Heart left ventricle (tissue), 13 donors: ENCODE measurements around the gene CPT2.

Experiments
- CTCF ChIP-seq, 12 donors: fragments of 200-600 bp; sonication (generic) in 4 of 12; IDR thresholded peaks; one replicate each; pipeline versions ENCODE4 v1.5.0 to v1.8.0; 2018 to 2022; ENCODE audit warnings: antibody characterized with exemption in 12 of 12, mild to moderate bottlenecking in 5 of 12
- POLR2A ChIP-seq, 2 donors: fragments of 450-650 bp; IDR thresholded peaks; one replicate each; pipeline ENCODE4 v1.6.1; 2017; ENCODE audit warnings: antibody characterized with exemption in 2 of 2, mild to moderate bottlenecking in 2 of 2, moderate library complexity in 2 of 2
- donor health status: ischemic (EF 13 %, LVEDD 7.1; RV severe dilation, severe dysfunction).
- donor health status: DM: no; HTN: yes; CAD: no.
- donor health status: DM: no; HTN: no; CAD: no.
- donor health status: ischemic (EF 25% LVEDD 6.9; RV normal size, moderate dysfunction).
- donor health status: ischemic (EF 25% LVEDD 5.7; RV mildly dilated, moderate dysfunction).
- donor health status: ischemic (EF 35%, LVEDD 5.7; RV mildly dilated, moderate dysfunction).
- donor health status: nonischemic (EF 11% LVEDD 7.7; RV severe dilation, severe dysfunction).
- donor health status: DM: yes; HTN: yes; CAD: no.
- donor health status: PGD.
- donor health status: ischemic (EF 29% LVEDD 5.4; RV normal size, mild dysfunction).
- donor health status: nonischemic (EF 23%, LVEDD 6.1; RV moderate dilation, normal function).

GRCh38 chr1:53256511-53257453, 60.2 kb downstream of the CPT2 start:
- TF ChIP-seq CTCF (IDR thresholded peaks at IDR 0.05) (no peak), POLR2A (IDR thresholded peaks at IDR 0.05) (no peak)
